Activated naive CD4-positive, alpha-beta T cell treated with anti-CD3 and anti-CD28 coated beads, Interleukin-2, amount 50 U/mL, for 24 hours (primary cell): ENCODE results near the gene SYNE1.

ENCODE experiments used
- H3K27ac Mint-ChIP-seq: one replicate; pipeline ENCODE4 v1.8.0; 2021; ENCODE audit warnings: mild to moderate bottlenecking, mixed read lengths
- H3K27me3 Mint-ChIP-seq: one replicate; pipeline ENCODE4 v1.8.0; 2021; ENCODE audit warnings: mixed read lengths
- H3K36me3 Mint-ChIP-seq: one replicate; pipeline ENCODE4 v1.8.0; 2021; ENCODE audit warnings: mixed read lengths
- H3K4me1 Mint-ChIP-seq: one replicate; pipeline ENCODE4 v1.8.0; 2021; ENCODE audit warnings: mixed read lengths
- H3K4me3 Mint-ChIP-seq: one replicate; pipeline ENCODE4 v1.8.0; 2021; ENCODE audit warnings: mild to moderate bottlenecking, mixed read lengths
- H3K9me3 Mint-ChIP-seq: one replicate; pipeline ENCODE4 v1.8.0; 2021; ENCODE audit warnings: mixed read lengths

Gene SYNE1

DNA sequence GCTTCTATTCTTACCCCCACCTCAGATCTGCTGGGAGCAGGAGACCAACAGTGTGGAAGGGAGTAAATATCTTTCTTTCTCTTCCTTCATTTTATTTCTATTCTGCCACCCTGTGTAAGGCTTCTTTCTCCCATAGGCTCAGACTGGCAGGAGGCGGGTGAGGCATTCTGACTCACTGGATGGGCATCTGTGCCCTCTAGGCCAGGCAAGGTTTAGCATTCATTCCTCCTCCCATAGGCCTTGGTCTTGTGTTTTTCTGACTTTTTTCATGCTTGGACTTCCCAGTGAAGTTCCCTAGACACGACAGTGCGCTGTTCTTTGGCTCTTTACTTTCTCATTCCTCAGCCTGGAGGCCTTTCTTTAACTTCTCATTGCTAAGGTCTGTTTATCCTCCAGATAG is 235.2 kb downstream of the SYNE1 start:
- H3K36me3 Mint-ChIP-seq = no peaks in the 10 kb centered on the region
- no peaks in the 10 kb centered on the region for H3K4me1 Mint-ChIP-seq
- no peak overlapping the region for H3K27ac Mint-ChIP-seq
- H3K4me3 Mint-ChIP-seq = no peak overlapping the region
- peaks cover under 1% of the 10 kb centered on the region for H3K27me3 Mint-ChIP-seq
- H3K9me3 Mint-ChIP-seq = no peaks in the 10 kb centered on the region

DNA sequence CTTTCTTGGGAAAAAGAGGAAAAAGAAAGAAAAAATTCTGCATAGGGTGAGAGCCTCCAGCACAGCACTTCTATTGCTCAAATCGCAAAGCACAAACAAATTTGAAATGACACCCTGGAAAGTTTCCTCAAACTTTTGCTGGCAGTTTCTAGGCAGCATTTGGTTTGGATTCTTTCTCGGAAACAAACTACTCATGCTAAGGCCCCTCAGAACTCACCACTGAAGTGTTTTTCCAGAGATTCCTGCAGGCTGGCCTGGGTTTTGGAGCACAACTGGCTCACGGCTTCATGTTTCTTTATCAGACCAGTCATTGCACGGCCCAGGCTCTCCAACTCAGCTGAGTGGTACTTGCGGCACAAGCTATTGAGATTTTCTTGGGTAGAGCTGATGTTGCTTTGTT is 237.8 kb downstream of the SYNE1 start:
- Mint-ChIP-seq H3K27me3 (peaks cover under 1% of the 10 kb centered on the region), H3K9me3 (no peaks in the 10 kb centered on the region), H3K27ac (no peak overlapping the region), H3K4me1 (no peaks in the 10 kb centered on the region), H3K4me3 (no peak overlapping the region), H3K36me3 (peaks cover under 1% of the 10 kb centered on the region)

DNA sequence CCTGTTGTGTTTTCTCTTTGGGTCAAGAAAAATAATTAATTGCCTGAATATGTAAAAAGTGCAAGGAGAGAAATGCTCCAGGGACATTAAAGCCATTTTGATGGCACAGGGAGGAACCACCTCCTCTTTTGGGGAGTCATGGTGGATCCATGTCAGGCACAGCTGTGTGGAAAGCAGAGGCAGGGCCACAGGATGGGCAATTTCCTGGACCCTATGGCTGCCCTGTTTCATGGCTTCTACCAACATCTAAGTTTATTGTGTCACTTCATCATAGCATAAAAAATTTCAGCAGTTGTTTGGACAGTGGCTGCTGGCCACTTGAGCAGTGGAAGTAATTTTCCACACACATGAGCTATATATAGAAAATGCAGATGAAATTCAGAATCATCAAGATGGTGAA is 238.2 kb downstream of the SYNE1 start:
- no peaks in the 10 kb centered on the region for H3K9me3 Mint-ChIP-seq
- peaks cover 1% of the 10 kb centered on the region for H3K36me3 Mint-ChIP-seq
- no peak overlapping the region for H3K27ac Mint-ChIP-seq
- peaks cover 3% of the 10 kb centered on the region for H3K27me3 Mint-ChIP-seq
- no peak overlapping the region for H3K4me3 Mint-ChIP-seq
- H3K4me1 Mint-ChIP-seq = no peaks in the 10 kb centered on the region

DNA sequence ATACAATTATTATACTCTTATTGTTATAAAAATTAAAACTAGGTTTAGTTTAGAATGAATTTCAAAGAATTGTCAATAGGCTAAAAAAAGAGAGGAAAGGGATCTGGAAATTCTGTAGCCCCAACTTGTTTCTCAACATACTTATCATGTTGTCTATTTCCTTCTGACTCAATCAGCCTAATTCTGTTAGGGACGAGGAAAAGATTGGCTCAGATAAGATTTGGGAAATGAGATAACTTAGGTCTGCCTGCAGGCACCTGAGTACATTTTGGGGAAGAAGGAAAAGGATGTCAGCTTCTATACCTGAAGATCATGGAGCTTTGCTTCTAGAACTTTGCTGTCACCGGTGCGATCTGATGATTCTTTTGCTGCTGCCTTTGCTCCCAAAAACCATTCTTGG is 238.8 kb downstream of the SYNE1 start:
- H3K36me3 Mint-ChIP-seq = peaks cover 1% of the 10 kb centered on the region
- no peak overlapping the region for H3K4me3 Mint-ChIP-seq
- H3K9me3 Mint-ChIP-seq = no peaks in the 10 kb centered on the region
- no peaks in the 10 kb centered on the region for H3K4me1 Mint-ChIP-seq
- no peak overlapping the region for H3K27ac Mint-ChIP-seq
- peaks cover 3% of the 10 kb centered on the region for H3K27me3 Mint-ChIP-seq

DNA sequence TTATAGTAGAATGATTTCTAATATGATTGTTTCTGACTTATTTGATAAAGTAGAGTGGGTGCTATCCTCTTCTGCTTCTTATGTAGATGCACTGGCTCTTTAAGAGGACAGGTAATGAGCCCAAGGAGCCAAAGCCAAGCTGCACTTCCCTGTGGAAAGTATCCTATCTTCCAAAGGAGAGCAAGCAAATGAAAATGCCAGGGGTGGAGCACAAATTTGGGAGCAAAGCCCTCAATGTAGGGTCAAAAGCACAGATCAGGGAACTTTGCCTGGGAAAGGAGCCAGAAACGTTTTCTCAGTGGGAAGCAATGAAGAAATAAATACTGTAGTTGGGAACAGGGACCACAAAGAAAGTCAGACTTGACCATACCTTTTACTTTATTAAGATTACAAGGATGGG is 242.9 kb downstream of the SYNE1 start:
- peaks cover 1% of the 10 kb centered on the region for H3K36me3 Mint-ChIP-seq
- no peak overlapping the region for H3K27ac Mint-ChIP-seq

DNA sequence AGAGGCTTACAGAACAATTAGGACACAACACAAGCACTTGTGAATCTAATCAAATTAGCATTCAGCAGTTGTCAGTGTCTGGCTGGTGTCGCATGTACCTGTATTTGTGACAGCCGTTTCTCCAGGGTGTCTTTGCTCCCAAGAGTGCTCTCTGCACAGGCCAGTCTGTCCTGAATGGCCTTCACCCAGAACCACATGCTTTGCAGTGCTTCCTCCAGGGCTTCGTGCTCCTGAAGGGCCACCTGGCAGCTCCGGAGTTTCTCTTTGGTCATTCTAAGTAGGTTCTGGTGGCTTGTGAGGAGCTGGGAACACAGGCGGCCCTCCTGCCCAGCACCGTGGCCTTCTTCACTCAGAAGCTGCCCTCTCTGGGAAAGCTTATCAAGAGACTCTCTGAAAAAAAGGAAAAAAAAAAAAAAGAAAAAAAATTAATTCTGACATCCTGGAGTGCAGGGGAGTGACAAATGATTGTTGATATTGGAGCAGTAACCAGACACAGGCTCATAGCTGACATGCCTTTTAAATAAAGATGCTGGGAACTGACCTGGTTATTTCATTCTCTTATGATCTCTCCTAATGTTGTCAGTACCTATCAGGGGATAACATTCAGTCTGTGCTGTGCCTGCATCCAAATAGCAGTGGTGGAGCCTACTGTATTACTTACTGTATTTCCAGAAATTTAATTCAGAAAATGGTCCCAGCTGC is 245.8 kb downstream of the SYNE1 start:
- no peaks in the 10 kb centered on the region for H3K4me1 Mint-ChIP-seq
- peaks cover 8% of the 10 kb centered on the region for H3K27me3 Mint-ChIP-seq
- H3K36me3 Mint-ChIP-seq = peaks cover 1% of the 10 kb centered on the region
- H3K27ac Mint-ChIP-seq = no peak overlapping the region
- H3K9me3 Mint-ChIP-seq = no peaks in the 10 kb centered on the region
- no peak overlapping the region for H3K4me3 Mint-ChIP-seq

More for the DNA sequence above, 242.9 kb downstream of the SYNE1 start:
- Mint-ChIP-seq H3K27me3 (peaks cover 6% of the 10 kb centered on the region), H3K9me3 (no peaks in the 10 kb centered on the region), H3K4me1 (no peaks in the 10 kb centered on the region), H3K4me3 (no peak overlapping the region)

DNA sequence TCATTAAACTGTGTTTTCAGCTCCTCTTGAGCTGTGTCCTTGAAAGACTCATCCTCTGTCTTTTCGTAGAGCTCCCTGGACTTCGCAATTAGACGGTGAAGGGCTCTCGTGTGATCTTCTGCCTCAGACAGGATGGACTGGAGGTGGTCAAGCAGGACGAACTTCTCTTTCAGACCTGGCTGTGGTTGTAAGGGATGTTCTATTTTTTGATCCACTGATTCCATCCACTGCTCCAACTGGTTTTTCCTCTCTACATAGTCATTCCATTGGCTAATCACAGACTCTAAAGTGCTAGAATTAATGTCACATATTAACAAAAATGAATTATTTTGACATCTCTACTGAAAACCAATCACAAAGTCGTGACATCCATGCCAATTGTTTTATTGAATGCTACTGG is 250.1 kb downstream of the SYNE1 start:
- Mint-ChIP-seq H3K27me3 (peaks cover 15% of the 10 kb centered on the region), H3K27ac (no peak overlapping the region), H3K4me3 (no peak overlapping the region), H3K36me3 (no peaks in the 10 kb centered on the region), H3K4me1 (no peaks in the 10 kb centered on the region), H3K9me3 (no peaks in the 10 kb centered on the region)

DNA sequence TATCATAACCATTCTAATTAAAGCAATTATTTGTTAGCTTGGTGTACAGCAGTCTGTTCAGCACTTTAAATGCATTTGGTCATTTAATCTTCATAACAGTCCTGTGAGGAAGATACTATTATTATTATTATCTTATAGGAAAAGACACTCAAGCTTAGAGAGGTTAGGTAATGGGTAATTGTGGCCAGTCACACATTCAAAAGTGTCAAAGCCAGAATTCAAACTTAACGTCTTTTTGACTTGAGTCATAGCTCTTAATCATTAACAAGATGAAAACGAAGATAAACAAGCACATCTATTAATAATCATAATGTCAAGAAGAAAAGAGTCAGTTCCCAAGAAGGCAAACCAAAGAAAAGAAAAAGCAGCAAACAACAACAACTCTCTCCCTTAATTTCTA is 251.0 kb downstream of the SYNE1 start:
- H3K27ac Mint-ChIP-seq = no peak overlapping the region
- no peak overlapping the region for H3K4me3 Mint-ChIP-seq
- peaks cover 18% of the 10 kb centered on the region for H3K27me3 Mint-ChIP-seq
- no peaks in the 10 kb centered on the region for H3K36me3 Mint-ChIP-seq
- H3K4me1 Mint-ChIP-seq = no peaks in the 10 kb centered on the region
- H3K9me3 Mint-ChIP-seq = no peaks in the 10 kb centered on the region

DNA sequence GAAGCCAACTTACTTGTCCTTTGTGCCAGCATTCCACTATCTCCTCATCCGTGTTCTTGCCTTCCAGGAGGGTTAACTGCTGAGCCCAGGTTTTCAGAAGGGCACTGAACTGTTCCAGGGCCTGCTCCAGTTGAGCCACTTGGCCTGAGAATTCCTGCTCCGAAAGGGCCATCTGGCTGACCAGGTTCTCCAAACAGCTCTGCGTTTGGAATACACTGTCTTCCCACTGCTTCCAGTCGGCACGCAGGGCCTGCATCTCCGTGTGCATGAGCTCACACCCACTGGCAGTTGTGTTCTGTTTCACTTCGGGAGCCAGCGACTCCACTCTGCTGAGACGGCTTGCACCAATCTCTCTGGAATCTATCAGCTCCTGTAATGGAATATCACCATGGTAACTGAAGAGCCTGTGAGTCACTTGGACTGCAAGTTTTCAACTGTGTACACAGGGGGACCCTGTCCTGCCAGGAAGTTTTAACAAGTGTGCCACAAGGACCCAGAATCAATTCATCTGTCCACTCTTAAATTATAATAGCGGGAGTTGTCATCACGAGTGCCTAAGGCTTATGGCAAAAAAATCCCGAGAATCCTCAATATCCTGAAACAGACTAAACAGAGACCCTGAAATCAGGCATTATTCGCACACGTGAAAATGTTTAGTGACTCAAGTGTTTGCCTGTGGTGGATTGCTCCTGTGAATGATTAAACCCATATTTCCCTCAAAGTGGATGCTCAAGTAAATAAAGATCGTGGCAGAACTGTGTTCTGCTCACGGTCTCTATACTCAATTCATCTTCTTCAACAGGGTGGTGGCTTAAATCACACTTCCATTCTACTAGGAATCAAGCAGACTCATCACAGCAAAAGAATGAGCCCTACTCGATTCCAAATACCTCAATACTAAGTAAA is 255.9 kb downstream of the SYNE1 start:
- Mint-ChIP-seq H3K27ac (no peak overlapping the region), H3K36me3 (no peaks in the 10 kb centered on the region), H3K4me1 (peaks cover 7% of the 10 kb centered on the region), H3K27me3 (peaks cover 12% of the 10 kb centered on the region), H3K4me3 (no peak overlapping the region), H3K9me3 (no peaks in the 10 kb centered on the region)

DNA sequence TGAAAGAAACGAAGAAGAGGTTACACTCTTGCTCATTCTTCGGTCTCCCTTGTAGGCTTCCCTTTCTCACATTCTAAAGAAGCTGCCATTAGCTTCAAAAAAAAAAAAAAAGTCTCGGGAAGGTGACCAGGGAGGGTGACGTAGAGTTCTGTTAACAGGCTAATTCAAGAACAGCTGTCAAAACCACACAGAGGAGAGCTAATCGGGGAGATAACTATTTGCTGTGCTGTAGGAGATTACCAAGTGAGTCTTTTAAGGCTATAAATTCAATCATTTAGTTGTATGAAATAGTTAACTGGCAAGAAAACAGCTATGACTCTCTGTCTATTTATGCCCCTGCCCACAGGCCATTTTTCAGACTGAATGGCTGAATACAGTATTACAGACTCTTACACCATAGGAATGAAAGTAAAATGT is 256.8 kb downstream of the SYNE1 start:
- Mint-ChIP-seq H3K27me3 (peaks cover 12% of the 10 kb centered on the region), H3K4me1 (peaks cover 7% of the 10 kb centered on the region), H3K9me3 (no peaks in the 10 kb centered on the region), H3K4me3 (no peak overlapping the region), H3K36me3 (no peaks in the 10 kb centered on the region), H3K27ac (no peak overlapping the region)

DNA sequence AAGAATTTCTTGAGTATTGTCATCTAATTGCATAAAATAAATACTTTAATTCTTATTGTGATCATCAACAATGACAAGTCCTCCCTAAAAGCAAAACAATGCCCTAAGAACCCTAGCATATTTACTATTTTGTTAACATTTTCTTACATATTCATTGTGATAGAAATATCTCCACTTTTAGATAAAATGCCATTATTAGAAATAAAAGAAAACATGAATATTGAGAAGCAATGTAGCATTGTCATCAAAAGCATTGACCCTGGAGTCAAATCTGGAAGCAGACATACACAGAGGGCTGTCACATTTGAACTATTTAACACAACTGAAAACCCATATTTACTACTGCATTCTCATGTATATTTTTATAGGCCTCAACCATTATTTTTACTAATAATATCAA is 257.7 kb downstream of the SYNE1 start:
- no peak overlapping the region for H3K27ac Mint-ChIP-seq
- no peaks in the 10 kb centered on the region for H3K9me3 Mint-ChIP-seq
- no peaks in the 10 kb centered on the region for H3K36me3 Mint-ChIP-seq
- H3K27me3 Mint-ChIP-seq = peaks cover 11% of the 10 kb centered on the region
- no peak overlapping the region for H3K4me3 Mint-ChIP-seq
- peaks cover 7% of the 10 kb centered on the region for H3K4me1 Mint-ChIP-seq

DNA sequence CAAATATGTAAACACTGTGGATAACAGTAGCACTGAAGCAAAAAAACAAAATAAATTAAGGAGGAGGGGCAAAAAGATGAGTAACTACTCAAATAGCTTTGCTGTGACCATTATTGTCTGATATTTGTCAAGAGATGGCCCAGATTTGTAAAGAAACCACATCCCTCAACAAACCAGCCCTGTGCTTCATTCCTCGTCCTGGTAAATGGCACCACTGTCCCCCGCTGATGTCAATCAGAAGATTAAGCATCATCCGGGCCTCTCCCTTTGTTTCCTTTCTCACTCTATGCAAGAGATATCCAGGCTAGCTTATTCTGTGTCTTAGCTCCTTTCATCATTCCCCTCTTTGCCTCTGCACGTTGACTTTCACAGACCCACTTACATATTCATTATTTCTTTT is 259.0 kb downstream of the SYNE1 start:
- no peak overlapping the region for H3K4me3 Mint-ChIP-seq
- peaks cover 7% of the 10 kb centered on the region for H3K4me1 Mint-ChIP-seq
- peaks cover 4% of the 10 kb centered on the region for H3K27me3 Mint-ChIP-seq
- H3K36me3 Mint-ChIP-seq = no peaks in the 10 kb centered on the region
- H3K27ac Mint-ChIP-seq = no peak overlapping the region
- no peaks in the 10 kb centered on the region for H3K9me3 Mint-ChIP-seq

DNA sequence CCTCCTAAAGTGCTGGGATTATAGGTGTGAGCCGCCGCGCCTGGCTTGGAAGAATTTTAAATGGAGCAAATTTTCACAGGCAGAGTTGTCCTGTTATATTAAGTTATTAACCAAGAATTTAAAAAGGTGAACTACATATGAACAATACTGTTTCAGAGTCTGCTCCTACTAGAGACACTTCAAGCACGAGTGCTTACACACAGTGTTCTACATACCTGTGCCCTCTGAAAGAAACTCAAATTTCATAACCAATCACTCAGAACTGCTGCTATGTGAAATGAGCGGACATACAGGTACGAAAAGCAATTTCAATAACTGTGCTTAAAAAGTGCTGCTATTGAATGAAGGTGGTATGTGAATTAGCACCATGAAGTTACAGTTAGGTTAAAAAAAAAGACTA is 262.0 kb downstream of the SYNE1 start:
- Mint-ChIP-seq H3K4me3 (no peak overlapping the region), H3K27me3 (peaks cover 3% of the 10 kb centered on the region), H3K4me1 (peaks cover 5% of the 10 kb centered on the region), H3K27ac (no peak overlapping the region), H3K36me3 (no peaks in the 10 kb centered on the region), H3K9me3 (no peaks in the 10 kb centered on the region)

DNA sequence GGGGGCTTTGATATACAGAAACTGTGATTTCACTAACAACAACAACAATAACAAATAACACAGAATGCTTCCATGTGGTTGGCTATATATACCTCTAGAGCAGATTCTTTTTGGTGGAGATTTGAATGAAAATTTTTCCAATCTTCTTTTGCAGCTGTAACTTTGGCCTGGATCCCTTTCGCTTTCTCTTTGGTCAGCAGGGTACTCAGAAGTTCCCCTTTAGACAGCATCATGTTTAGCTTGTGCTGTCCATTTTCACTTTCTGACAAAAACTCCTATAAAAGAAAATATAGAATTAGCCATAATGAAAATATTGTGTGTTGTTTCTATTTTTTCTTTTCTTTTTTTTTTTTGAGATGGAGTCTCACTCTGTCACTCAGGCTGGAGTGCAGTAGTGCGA is 264.2 kb downstream of the SYNE1 start:
- peaks cover 6% of the 10 kb centered on the region for H3K27me3 Mint-ChIP-seq
- H3K36me3 Mint-ChIP-seq = no peaks in the 10 kb centered on the region
- no peaks in the 10 kb centered on the region for H3K4me1 Mint-ChIP-seq
- no peak overlapping the region for H3K27ac Mint-ChIP-seq
- no peaks in the 10 kb centered on the region for H3K9me3 Mint-ChIP-seq
- H3K4me3 Mint-ChIP-seq = no peak overlapping the region

DNA sequence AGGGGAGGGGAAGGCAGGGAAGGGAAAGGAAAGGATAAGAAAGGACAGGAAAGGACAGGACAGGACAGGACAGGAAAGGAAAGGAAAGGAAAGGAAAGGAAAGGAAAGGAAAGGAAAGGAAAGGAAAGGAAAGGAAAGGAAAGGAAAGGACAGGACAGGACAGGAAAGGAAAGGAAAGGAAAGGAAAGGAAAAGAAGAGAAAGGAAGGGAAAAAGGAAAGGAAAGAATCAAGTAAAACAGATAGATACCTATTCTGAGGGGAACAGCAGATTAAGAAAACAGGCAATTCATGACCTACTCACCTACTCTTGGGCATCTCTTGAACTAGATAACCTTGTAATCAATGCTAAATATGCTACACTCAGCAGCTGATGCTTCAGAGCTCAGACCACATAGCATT is 265.4 kb downstream of the SYNE1 start:
- Mint-ChIP-seq H3K4me1 (no peaks in the 10 kb centered on the region), H3K27me3 (peaks cover 6% of the 10 kb centered on the region), H3K9me3 (no peaks in the 10 kb centered on the region), H3K27ac (no peak overlapping the region), H3K36me3 (no peaks in the 10 kb centered on the region), H3K4me3 (no peak overlapping the region)
